ENCODE results near the gene DPY19L3.

DPY19L3 gene

DNA sequence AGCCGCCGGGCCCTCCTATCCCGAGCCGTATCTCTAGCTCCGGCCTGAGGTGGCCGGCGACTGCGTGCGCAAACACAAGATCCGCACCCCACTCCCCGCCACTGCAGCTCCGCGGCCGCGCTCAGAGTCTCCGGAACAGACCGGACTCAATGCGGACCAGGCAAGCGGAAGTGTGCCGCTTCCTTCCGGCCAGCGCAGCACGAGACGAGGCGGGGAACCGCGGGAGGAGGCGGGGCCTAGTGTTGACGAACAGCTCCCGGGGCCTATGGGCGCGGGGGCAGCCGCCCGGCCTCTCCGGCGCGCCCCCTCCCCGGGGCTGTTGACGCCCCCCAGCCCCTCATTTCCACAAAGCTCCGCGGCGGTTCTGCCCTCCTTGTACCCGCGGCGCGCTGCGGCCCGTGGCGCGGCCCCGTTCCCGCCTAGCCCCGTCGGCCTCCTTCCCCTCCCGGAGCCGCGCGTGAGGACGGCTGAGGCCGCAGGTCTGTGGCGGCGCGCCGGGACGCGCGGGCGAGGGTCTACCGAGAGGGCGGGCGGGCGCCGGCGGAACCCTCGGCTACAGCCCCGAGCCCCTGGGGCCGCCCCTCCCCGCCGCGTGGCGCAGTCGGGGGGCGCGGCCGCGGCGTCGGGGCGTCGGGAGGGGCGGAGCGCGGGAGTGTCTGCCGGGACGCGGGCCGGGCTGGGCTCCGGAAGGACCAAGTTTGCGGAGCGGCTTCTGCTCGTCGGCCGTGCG is at the start of gene DPY19L3:
Gene DPY19L3, plus strand, starts transcription at position 340 of the 730 bp plus-strand sequence. CDS start 2,484 bp downstream, outside the sequence.
- no peaks in the 10 kb centered on the region for H3K27me3 ChIP-seq (ENCODE audit: control insufficient read depth, insufficient read depth, low read length)
- peak within 1 kb of the TSS; percentile 91 for H3K4me3 ChIP-seq (ENCODE audit: low read length)
- H3K9ac ChIP-seq (ENCODE audit: low read length): peak within 1 kb of the TSS; percentile 88
- peak within 1 kb of the TSS; percentile 96 for H3K27ac ChIP-seq (ENCODE audit: low read depth, low read length)
- no peaks in the 10 kb centered on the region for H3K36me3 ChIP-seq (ENCODE audit: control insufficient read depth, insufficient read depth, low read length)
- H3K4me1 ChIP-seq (ENCODE audit: control insufficient read depth, insufficient read depth, low read length): peaks cover 3% of the 10 kb centered on the region

DNA sequence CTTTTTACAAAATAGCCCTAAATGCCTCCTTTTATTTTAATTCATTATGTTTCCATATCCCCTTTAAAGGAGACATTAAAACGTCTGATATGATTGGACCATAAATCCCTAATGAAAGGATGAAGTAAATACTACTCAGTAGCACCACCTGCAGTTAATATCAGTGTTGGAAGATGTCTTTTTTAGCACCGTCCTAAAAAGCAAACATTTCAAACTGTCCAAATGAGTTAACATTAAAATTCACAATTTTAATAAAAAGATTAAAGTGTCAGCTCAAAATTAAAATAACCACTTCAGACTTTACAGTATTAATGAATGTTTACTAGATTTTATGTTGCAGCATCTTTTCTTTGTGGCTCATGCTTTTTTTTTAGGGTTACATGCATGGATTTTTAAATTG is 47.9 kb upstream of the DPY19L3 start:
- Histone ChIP-seq H3K4me3 (ENCODE audit: low read length) (no peak overlapping the region), H3K9ac (ENCODE audit: low read length) (no peak overlapping the region), H3K4me1 (ENCODE audit: control insufficient read depth, insufficient read depth, low read length) (no peaks in the 10 kb centered on the region), H3K27me3 (ENCODE audit: control insufficient read depth, insufficient read depth, low read length) (no peaks in the 10 kb centered on the region), H3K27ac (ENCODE audit: low read depth, low read length) (no peak overlapping the region), H3K36me3 (ENCODE audit: control insufficient read depth, insufficient read depth, low read length) (peaks cover 41% of the 10 kb centered on the region)

GRCh38 chr19:32358321-32358720 is 47.2 kb upstream of the DPY19L3 start:
- H3K4me3 ChIP-seq (ENCODE audit: low read length): no peak overlapping the region
- H3K36me3 ChIP-seq (ENCODE audit: control insufficient read depth, insufficient read depth, low read length): peaks cover 37% of the 10 kb centered on the region
- H3K27ac ChIP-seq (ENCODE audit: low read depth, low read length): no peak overlapping the region
- no peak overlapping the region for H3K9ac ChIP-seq (ENCODE audit: low read length)
- no peaks in the 10 kb centered on the region for H3K27me3 ChIP-seq (ENCODE audit: control insufficient read depth, insufficient read depth, low read length)
- peaks cover 2% of the 10 kb centered on the region for H3K4me1 ChIP-seq (ENCODE audit: control insufficient read depth, insufficient read depth, low read length)

- no peak overlapping the region for H3K4me3 ChIP-seq (ENCODE audit: low read length)
- no peaks in the 10 kb centered on the region for H3K27me3 ChIP-seq (ENCODE audit: control insufficient read depth, insufficient read depth, low read length)
- no peak overlapping the region for H3K9ac ChIP-seq (ENCODE audit: low read length)
- peaks cover 7% of the 10 kb centered on the region for H3K4me1 ChIP-seq (ENCODE audit: control insufficient read depth, insufficient read depth, low read length)
- no peak overlapping the region for H3K27ac ChIP-seq (ENCODE audit: low read depth, low read length)
- peaks cover 24% of the 10 kb centered on the region for H3K36me3 ChIP-seq (ENCODE audit: control insufficient read depth, insufficient read depth, low read length)
Observed at GRCh38 chr19:32359581-32359980, 46.0 kb upstream of the DPY19L3 start.

GRCh38 chr19:32361574-32362317 is 43.8 kb upstream of the DPY19L3 start:
- H3K4me3 ChIP-seq (ENCODE audit: low read length): no peak overlapping the region
- H3K27ac ChIP-seq (ENCODE audit: low read depth, low read length): no peak overlapping the region
- H3K36me3 ChIP-seq (ENCODE audit: control insufficient read depth, insufficient read depth, low read length): peaks cover 19% of the 10 kb centered on the region
- no peak overlapping the region for H3K9ac ChIP-seq (ENCODE audit: low read length)
- H3K4me1 ChIP-seq (ENCODE audit: control insufficient read depth, insufficient read depth, low read length): peaks cover 7% of the 10 kb centered on the region
- no peaks in the 10 kb centered on the region for H3K27me3 ChIP-seq (ENCODE audit: control insufficient read depth, insufficient read depth, low read length)

GRCh38 chr19:32362318-32362691 is 43.3 kb upstream of the DPY19L3 start:
- peaks cover 16% of the 10 kb centered on the region for H3K36me3 ChIP-seq (ENCODE audit: control insufficient read depth, insufficient read depth, low read length)
- peaks cover 7% of the 10 kb centered on the region for H3K4me1 ChIP-seq (ENCODE audit: control insufficient read depth, insufficient read depth, low read length)
- H3K4me3 ChIP-seq (ENCODE audit: low read length): no peak overlapping the region
- H3K9ac ChIP-seq (ENCODE audit: low read length): no peak overlapping the region
- no peaks in the 10 kb centered on the region for H3K27me3 ChIP-seq (ENCODE audit: control insufficient read depth, insufficient read depth, low read length)
- H3K27ac ChIP-seq (ENCODE audit: low read depth, low read length): no peak overlapping the region

GRCh38 chr19:32363175-32363574 is 42.4 kb upstream of the DPY19L3 start:
- peaks cover 15% of the 10 kb centered on the region for H3K36me3 ChIP-seq (ENCODE audit: control insufficient read depth, insufficient read depth, low read length)
- no peak overlapping the region for H3K9ac ChIP-seq (ENCODE audit: low read length)
- no peak overlapping the region for H3K4me3 ChIP-seq (ENCODE audit: low read length)
- H3K4me1 ChIP-seq (ENCODE audit: control insufficient read depth, insufficient read depth, low read length): peaks cover 7% of the 10 kb centered on the region
- H3K27ac ChIP-seq (ENCODE audit: low read depth, low read length): peak overlapping the region; percentile 52
- no peaks in the 10 kb centered on the region for H3K27me3 ChIP-seq (ENCODE audit: control insufficient read depth, insufficient read depth, low read length)

GRCh38 chr19:32363632-32364031 is 41.9 kb upstream of the DPY19L3 start:
- Histone ChIP-seq H3K4me1 (ENCODE audit: control insufficient read depth, insufficient read depth, low read length) (peaks cover 7% of the 10 kb centered on the region), H3K9ac (ENCODE audit: low read length) (no peak overlapping the region), H3K4me3 (ENCODE audit: low read length) (no peak overlapping the region), H3K27ac (ENCODE audit: low read depth, low read length) (peak overlapping the region; percentile 52), H3K27me3 (ENCODE audit: control insufficient read depth, insufficient read depth, low read length) (no peaks in the 10 kb centered on the region), H3K36me3 (ENCODE audit: control insufficient read depth, insufficient read depth, low read length) (peaks cover 10% of the 10 kb centered on the region)

DNA sequence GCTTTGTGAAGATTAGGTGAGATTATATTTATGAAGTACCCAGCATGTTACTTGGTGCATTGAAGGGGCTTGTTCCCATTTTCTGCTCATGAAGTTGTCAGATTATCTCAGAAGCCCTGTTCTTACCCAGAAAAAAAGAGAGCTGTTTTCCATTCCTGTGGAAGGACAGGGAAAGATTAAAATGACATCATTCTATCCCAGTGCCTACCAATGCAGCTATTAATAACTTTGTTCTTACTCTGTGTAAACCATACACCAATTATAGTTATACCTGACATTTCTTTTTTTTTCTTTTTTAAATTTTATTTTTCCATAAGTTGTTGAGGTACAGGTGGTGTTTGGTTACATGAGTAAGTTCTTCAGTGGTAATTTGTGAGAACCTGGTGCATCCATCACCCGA is 41.5 kb upstream of the DPY19L3 start:
- H3K4me1 ChIP-seq (ENCODE audit: control insufficient read depth, insufficient read depth, low read length): peaks cover 7% of the 10 kb centered on the region
- no peaks in the 10 kb centered on the region for H3K27me3 ChIP-seq (ENCODE audit: control insufficient read depth, insufficient read depth, low read length)
- H3K36me3 ChIP-seq (ENCODE audit: control insufficient read depth, insufficient read depth, low read length): peaks cover 8% of the 10 kb centered on the region
- H3K27ac ChIP-seq (ENCODE audit: low read depth, low read length): no peak overlapping the region
- no peak overlapping the region for H3K9ac ChIP-seq (ENCODE audit: low read length)
- H3K4me3 ChIP-seq (ENCODE audit: low read length): no peak overlapping the region

DNA sequence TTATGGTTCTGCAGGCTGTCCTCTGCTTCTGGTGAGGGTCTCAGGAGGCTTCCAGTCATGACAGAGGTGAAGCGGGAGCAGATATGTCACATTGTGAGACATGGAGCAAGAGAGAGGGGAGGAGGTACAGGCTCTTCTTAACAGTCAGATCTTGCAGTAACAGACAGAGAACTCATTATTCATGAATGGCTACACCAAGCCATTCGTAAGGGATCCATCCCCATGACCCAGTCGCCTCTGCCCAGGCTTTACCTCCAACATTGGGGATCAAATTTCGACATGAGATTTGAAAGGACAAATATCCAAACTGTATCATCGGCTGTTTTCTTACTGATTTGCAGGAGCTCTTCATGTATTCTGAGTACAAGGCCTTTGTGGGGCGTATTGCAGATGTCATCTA is 38.5 kb upstream of the DPY19L3 start:
- Histone ChIP-seq H3K4me1 (ENCODE audit: control insufficient read depth, insufficient read depth, low read length) (peaks cover 7% of the 10 kb centered on the region), H3K4me3 (ENCODE audit: low read length) (no peak overlapping the region), H3K9ac (ENCODE audit: low read length) (no peak overlapping the region), H3K27ac (ENCODE audit: low read depth, low read length) (no peak overlapping the region), H3K36me3 (ENCODE audit: control insufficient read depth, insufficient read depth, low read length) (peaks cover 8% of the 10 kb centered on the region), H3K27me3 (ENCODE audit: control insufficient read depth, insufficient read depth, low read length) (no peaks in the 10 kb centered on the region)

DNA sequence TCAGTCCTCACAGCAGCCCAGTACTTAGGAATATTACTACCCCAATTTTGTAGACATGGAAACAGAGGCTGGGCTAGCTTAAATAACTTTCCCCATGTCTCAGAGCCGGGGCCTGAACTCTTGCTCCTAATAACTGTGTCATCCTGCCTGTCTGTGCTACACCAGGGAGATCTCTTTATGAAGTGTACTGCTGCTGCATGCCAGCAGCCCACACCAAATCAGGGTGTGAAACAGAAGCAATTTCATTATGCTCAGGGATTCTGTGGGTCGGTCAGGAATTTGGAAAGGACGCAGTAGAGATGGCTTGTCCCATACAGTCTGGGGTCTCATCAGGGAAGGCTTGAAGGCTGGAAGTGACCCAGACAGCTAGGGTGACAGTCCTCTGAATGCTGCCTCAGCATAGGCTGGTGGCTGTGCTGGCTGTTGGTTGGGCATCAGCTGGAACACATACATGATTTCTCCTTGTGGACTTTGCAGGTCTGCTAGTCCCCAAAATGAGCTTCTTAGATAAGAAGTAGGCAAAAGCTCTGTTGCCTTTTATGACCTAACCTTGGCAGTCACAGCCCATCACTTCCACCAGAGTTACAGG is 37.5 kb upstream of the DPY19L3 start:
- Histone ChIP-seq H3K9ac (ENCODE audit: low read length) (no peak overlapping the region), H3K27ac (ENCODE audit: low read depth, low read length) (no peak overlapping the region), H3K4me1 (ENCODE audit: control insufficient read depth, insufficient read depth, low read length) (peaks cover 7% of the 10 kb centered on the region), H3K4me3 (ENCODE audit: low read length) (no peak overlapping the region), H3K27me3 (ENCODE audit: control insufficient read depth, insufficient read depth, low read length) (no peaks in the 10 kb centered on the region), H3K36me3 (ENCODE audit: control insufficient read depth, insufficient read depth, low read length) (peaks cover 12% of the 10 kb centered on the region)

GRCh38 chr19:32368787-32369186 is 36.8 kb upstream of the DPY19L3 start:
- Histone ChIP-seq H3K4me3 (ENCODE audit: low read length) (no peak overlapping the region), H3K36me3 (ENCODE audit: control insufficient read depth, insufficient read depth, low read length) (peaks cover 12% of the 10 kb centered on the region), H3K4me1 (ENCODE audit: control insufficient read depth, insufficient read depth, low read length) (peaks cover 1% of the 10 kb centered on the region), H3K27ac (ENCODE audit: low read depth, low read length) (no peak overlapping the region), H3K9ac (ENCODE audit: low read length) (no peak overlapping the region), H3K27me3 (ENCODE audit: control insufficient read depth, insufficient read depth, low read length) (no peaks in the 10 kb centered on the region)

Data from rectal smooth muscle tissue (tissue), 1 donor.